H1 (cell line): ENCODE data around the gene SLC25A11. TPM values are rescaled to one million over a fixed set of nuclear protein-coding genes. Genes with fewer than 3 reads are reported as not detected.

ENCODE experiments used
- JUN ChIP-seq: IDR thresholded peaks from 2 replicates; pipeline ENCODE4 v1.6.1; 2011; ENCODE audit warnings: low read depth, mild to moderate bottlenecking, improper control_type of control experiment, low read length
- NANOG ChIP-seq: IDR thresholded peaks from 2 replicates; pipeline ENCODE4 v1.6.1; 2011; ENCODE audit warnings: low read length, low read depth, mild to moderate bottlenecking, inconsistent platforms; ENCODE audit not compliant: insufficient read depth, poor library complexity, severe bottlenecking
- SP1 ChIP-seq: IDR thresholded peaks from 2 replicates; pipeline ENCODE4 v1.6.1; 2011; ENCODE audit warnings: low read depth, low read length
- polyA plus RNA-seq, 7 experiments: library from polyadenylated mRNA; depleted of rRNA in 3 of 7; stranded (reverse) in 5 of 7; unstranded in 2 of 7; fragments of >200 nt in 5 of 7; fragments of 200-250 nt in 2 of 7; gene quantifications; 1 replicate in 5 of 7; 2 replicates in 1 of 7; 4 replicates in 1 of 7; pipeline versions ENCODE4 v1.2.1 to v1.2.3, GENCODE V29; 2011 to 2013; ENCODE audit warnings: missing spikeins in 2 of 7, mixed read lengths in 2 of 7
- total RNA-seq: library from RNA; stranded (reverse); fragmentation: NEBNext Ultra II Directional; extraction: Animal tissue kit (Norgen Biotek cat#: 25700); gene quantifications from 2 replicates; pipeline ENCODE4 v1.2.1, GENCODE V29; 2021

SLC25A11 gene
- total and polyA plus RNA-seq, 2 of the 8 experiments (the other 6 are each of a cell fraction or from before 2014, with no cell fraction given) = 55.9 to 97.0 TPM

- TF ChIP-seq JUN = no peak
- no peak for TF ChIP-seq SP1
- no peak for TF ChIP-seq NANOG
These were observed 33.6 kb upstream of the SLC25A11 start (continued) for GRCh38 chr17:4973256-4974114.
